Ovary (tissue), 3 donors: ENCODE data around the gene ARIH1.

Experiments
- CTCF ChIP-seq, 3 donors: fragments of 450-650 bp in 2 of 3; fragments of 200-600 bp in 1 of 3; IDR thresholded peaks; one replicate each; pipeline versions ENCODE4 v1.5.1 to v1.8.0; 2016 to 2022; ENCODE audit warnings: antibody characterized with exemption in 3 of 3, mild to moderate bottlenecking in 1 of 3
- EP300 ChIP-seq: sonication (generic); formaldehyde crosslinking; IDR thresholded peaks from one replicate; pipeline ENCODE4 v1.6.1; 2017; ENCODE audit warnings: antibody characterized with exemption
- POLR2A ChIP-seq: fragments of 450-650 bp; IDR thresholded peaks from one replicate; pipeline ENCODE4 v1.6.1; 2017; ENCODE audit warnings: antibody characterized with exemption, mild to moderate bottlenecking, moderate library complexity
- donor health status: DM: no; HTN: no; CAD: no.

GRCh38 chr15:72486144-72486543 is 12.0 kb downstream of the ARIH1 start:
- no peak for TF ChIP-seq EP300
- no peak for TF ChIP-seq CTCF (IDR thresholded peaks at IDR 0.05)
- TF ChIP-seq POLR2A: no peak
